ENCODE measurements around the gene ZSCAN26.
A peak's percentile ranks its signal among the peaks of the same experiment; 100 is the strongest.

ZSCAN26 gene

GRCh38 chr6:28266962-28267694, at the start of gene ZSCAN26:
TSS of gene ZSCAN26 (plus strand) at chr6:28267143. CDS start at chr6:28271920, 4,777 bp downstream.
- DNase-seq, result peak; percentile 96

GRCh38 chr6:28217890-28218289, 49.1 kb upstream of the ZSCAN26 start:
- DNase-seq, result no peak

DNA sequence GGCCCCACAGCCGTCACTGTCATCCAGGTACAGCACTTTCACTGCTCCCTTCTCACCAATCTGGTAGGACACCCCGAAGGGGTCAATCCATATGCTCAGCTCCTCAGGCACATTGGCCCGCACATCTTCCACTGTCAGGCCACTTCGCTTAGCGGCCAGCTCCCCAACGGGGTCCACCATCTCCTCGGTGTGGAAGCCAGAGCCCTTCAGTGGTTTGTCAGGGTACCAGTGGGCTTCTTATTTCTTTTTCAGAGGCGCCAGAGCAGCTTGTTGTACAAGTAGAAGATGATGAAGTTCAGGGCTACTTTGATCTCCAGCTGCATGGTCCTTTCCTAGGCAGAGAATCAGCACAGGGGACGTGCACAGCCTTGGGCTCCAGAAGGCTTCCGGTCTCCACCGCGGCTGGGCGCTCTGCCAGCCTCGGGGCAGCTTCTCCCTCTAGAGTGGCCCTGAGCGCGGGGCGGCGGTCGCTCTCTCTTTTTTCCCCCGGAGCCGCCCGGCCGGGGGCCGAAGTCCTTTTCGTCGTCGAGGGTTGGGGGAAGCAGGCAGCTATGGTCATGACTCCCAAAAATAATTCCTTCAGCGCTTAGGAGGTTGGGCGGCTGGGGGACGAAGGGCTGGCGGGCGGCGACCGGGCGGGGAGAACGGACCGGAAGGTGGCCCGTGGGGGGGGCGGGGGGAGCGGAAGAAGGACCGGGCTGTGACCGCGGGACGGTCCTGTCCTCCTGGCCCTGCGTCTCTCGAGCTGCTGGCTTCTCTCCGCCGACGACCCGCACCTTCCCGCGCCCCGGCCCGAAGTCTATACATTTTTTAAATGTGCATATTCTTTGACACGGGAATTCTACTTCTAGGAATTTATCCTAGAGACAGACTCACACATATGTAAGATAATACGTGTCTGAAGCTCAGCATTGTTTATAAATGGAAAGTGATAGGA, 48.4 kb upstream of the ZSCAN26 start:
- peak; percentile 95 for DNase-seq

GRCh38 chr6:28220257-28221133, 46.4 kb upstream of the ZSCAN26 start:
- peak; percentile 54 for DNase-seq

GRCh38 chr6:28224131-28225055, 42.5 kb upstream of the ZSCAN26 start:
- DNase-seq, result no peak

- DNase-seq, result peak; percentile 94
Observed at GRCh38 chr6:28225056-28225834, 41.7 kb upstream of the ZSCAN26 start, which contains the start of gene ZSCAN9. TSS of gene ZSCAN9 (plus strand) at chr6:28225275. CDS start at chr6:28227085, 1,810 bp downstream.

- no peak for DNase-seq
Observed at GRCh38 chr6:28226460-28226859, 40.5 kb upstream of the ZSCAN26 start.

DNA sequence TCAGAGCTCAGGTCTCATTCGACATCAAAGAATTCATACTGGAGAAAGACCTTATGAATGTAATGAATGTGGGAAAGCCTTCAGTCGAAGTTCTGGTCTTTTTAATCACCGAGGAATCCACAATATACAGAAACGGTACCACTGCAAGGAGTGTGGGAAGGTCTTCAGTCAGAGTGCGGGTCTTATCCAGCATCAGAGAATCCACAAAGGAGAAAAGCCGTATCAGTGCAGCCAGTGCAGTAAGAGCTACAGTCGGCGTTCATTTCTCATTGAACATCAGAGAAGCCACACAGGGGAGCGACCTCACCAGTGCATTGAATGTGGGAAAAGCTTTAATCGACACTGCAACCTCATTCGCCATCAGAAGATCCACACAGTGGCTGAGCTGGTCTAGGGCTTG, 34.2 kb upstream of the ZSCAN26 start:
- no peak for DNase-seq

- DNase-seq, result no peak
Observed at GRCh38 chr6:28235912-28236452, 31.0 kb upstream of the ZSCAN26 start.

GRCh38 chr6:28239636-28240035, 27.3 kb upstream of the ZSCAN26 start:
- DNase-seq, result no peak

DNA sequence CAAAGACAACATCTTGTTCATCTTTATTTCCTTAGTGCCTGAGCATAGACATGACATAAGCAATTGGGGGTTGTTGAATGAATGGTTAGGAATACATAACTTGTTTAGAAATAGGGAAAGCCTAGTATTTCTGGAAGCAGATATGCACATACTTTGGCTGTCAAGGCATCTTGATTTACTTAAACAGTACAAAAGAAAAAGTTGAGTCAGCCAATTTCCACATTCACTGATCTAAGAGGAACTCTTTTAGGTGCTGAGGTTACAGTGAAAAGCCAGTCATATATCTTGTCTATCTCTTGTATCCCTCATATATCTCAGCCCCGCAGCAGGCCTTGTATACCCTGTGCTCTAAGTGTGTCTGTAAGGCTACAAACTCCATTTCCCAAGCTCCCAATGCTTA, 26.5 kb upstream of the ZSCAN26 start:
- no peak for DNase-seq

DNA sequence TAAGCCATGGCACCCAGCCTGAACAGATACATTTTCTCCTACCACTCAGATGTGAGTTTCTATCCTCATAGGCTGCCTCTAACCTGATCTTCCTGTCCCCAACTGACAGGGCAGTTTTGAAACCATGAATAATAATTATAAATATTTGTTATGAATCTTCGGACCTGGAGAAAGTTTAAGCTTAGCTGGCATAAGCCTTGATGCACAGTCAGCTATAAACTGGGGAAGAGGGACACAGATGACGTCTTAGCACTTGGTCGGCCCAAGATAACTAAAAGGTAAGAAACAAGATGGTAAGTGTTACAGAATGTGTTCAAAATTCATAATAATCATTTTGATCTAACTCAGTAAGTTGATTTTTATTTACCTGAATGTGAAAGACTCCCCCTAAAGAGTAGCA, 23.0 kb upstream of the ZSCAN26 start:
- DNase-seq, result no peak

GRCh38 chr6:28245206-28245941, 21.6 kb upstream of the ZSCAN26 start:
- no peak for DNase-seq

GRCh38 chr6:28248916-28249315, 18.0 kb upstream of the ZSCAN26 start:
- no peak for DNase-seq

GRCh38 chr6:28250747-28251146, 16.2 kb upstream of the ZSCAN26 start:
- DNase-seq, result no peak

- peak; percentile 53 for DNase-seq
Observed at GRCh38 chr6:28251661-28252008, 15.3 kb upstream of the ZSCAN26 start.

DNA sequence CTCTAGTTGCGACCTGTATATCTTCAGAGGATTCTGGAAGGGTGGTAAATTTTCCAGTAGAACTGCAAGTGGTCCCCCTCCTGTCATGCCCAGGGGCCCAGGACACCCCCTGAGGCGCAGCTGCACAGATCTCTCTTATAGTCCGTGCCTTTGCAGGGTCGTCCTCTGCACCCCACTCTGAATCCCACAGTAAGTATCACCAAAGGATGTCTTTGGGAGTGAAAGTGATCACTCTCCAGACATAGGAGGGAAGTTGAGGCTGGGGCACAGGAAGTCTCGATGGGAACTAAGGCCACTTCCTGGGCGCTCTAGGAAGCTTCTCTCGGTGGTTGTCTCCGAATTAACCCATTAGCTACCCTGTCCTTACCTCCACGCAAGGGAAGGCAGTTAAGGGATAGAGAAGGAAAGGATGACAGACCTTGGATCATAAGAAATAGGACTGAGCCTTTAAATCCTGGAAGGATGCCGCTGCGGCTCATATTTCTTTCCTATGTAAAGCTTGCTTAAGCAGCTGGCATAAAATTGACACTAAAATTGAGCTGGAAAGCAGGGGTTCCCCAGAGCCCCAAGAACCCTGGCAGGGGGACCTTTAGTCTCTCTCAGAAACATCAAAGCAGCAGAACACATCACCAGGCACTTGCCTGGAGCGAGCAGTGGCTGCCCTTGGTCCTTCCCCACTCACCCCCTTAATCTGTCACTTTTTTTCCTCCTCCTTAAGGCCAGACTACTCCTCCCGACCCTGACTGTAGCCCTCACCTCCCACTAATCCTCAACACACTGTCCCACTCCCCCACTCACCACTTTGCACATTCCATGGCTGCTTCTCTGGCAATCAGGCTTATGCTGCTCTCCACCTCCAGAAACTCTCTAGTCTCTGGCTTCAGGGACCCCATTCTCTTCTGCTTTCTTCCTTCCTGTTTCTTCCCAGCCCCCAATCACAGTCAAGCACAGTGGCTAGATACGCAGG, 14.7 kb upstream of the ZSCAN26 start, which contains the start of gene ZKSCAN4:
ZKSCAN4 (minus strand) TSS at position 261 of the 967 bp plus-strand sequence. CDS start 289 bp downstream, outside the sequence.
- DNase-seq, result peak; percentile 96

GRCh38 chr6:28254121-28254519, 12.8 kb upstream of the ZSCAN26 start:
- peak; percentile 49 for DNase-seq
